H9 (cell line): Measurements from ENCODE around the gene TNXB. TPM values are rescaled to one million over a fixed set of nuclear protein-coding genes. Genes with fewer than 3 reads are reported as not detected.

Experiments
- DNase-seq: peaks from one replicate; pipeline ENCODE4 v3.0.0-alpha.2; 2017
- H2AFZ ChIP-seq: one replicate; pipeline ENCODE4 v1.6.1; 2013; ENCODE audit warnings: mild to moderate bottlenecking, low read length, control low read depth, moderate library complexity
- H2AK5ac ChIP-seq: 2 replicates; pipeline ENCODE4 v1.6.1; 2013; ENCODE audit warnings: low read length, control low read depth, mixed read lengths; ENCODE audit not compliant: insufficient read length
- H2BK120ac ChIP-seq: one replicate; pipeline ENCODE4 v1.6.1; 2013; ENCODE audit warnings: low read depth, mild to moderate bottlenecking, low read length, control low read depth, inconsistent platforms; ENCODE audit not compliant: poor library complexity, severe bottlenecking
- H2BK12ac ChIP-seq: 2 replicates; pipeline ENCODE4 v1.6.1; 2013; ENCODE audit warnings: low read length, control low read depth, mixed read lengths, low read depth; ENCODE audit not compliant: insufficient read length
- H2BK15ac ChIP-seq: 2 replicates; pipeline ENCODE4 v1.6.1; 2013; ENCODE audit warnings: low read depth, low read length, control low read depth
- H2BK20ac ChIP-seq: one replicate; pipeline ENCODE4 v1.6.1; 2013; ENCODE audit warnings: low read depth, mild to moderate bottlenecking, low read length, control low read depth, inconsistent platforms; ENCODE audit not compliant: poor library complexity, severe bottlenecking
- H2BK5ac ChIP-seq: 2 replicates; pipeline ENCODE4 v1.6.1; 2013; ENCODE audit warnings: low read length, control low read depth, mixed read lengths; ENCODE audit not compliant: insufficient read length
- H3K14ac ChIP-seq: 2 replicates; pipeline ENCODE4 v1.6.1; 2013; ENCODE audit warnings: low read length, control low read depth; ENCODE audit not compliant: insufficient read depth
- H3K18ac ChIP-seq: 2 replicates; pipeline ENCODE4 v1.6.1; 2013; ENCODE audit warnings: low read depth, mild to moderate bottlenecking, mixed read lengths, low read length, control low read depth; ENCODE audit not compliant: insufficient read length
- H3K23ac ChIP-seq: 2 replicates; pipeline ENCODE4 v1.6.1; 2013; ENCODE audit warnings: low read length, control low read depth, mixed read lengths, low read depth; ENCODE audit not compliant: insufficient read length
- H3K23me2 ChIP-seq: 2 replicates; pipeline ENCODE4 v1.6.1; 2013; ENCODE audit warnings: low read depth, mild to moderate bottlenecking, mixed read lengths, low read length, control low read depth; ENCODE audit not compliant: insufficient read length, poor library complexity, severe bottlenecking
- H3K27ac ChIP-seq: 2 replicates; pipeline ENCODE4 v1.5.1; 2013; ENCODE audit warnings: low read length, control low read depth, mixed read lengths, low read depth; ENCODE audit not compliant: insufficient read length
- H3K27me3 ChIP-seq: 2 replicates; pipeline ENCODE4 v1.6.1; 2013; ENCODE audit warnings: low read length, control low read depth, inconsistent platforms; ENCODE audit not compliant: insufficient read depth
- H3K4ac ChIP-seq: 2 replicates; pipeline ENCODE4 v1.6.1; 2013; ENCODE audit warnings: low read depth, mild to moderate bottlenecking, control low read depth, inconsistent platforms, low read length, moderate library complexity
- H3K4me1 ChIP-seq: 2 replicates; pipeline ENCODE4 v1.6.1; 2013; ENCODE audit warnings: low read length, control low read depth, inconsistent platforms; ENCODE audit not compliant: insufficient read depth
- H3K4me2 ChIP-seq: 2 replicates; pipeline ENCODE4 v1.6.1; 2013; ENCODE audit warnings: low read length, control low read depth, mixed read lengths; ENCODE audit not compliant: insufficient read length, insufficient read depth
- H3K56ac ChIP-seq: 2 replicates; pipeline ENCODE4 v1.6.1; 2013; ENCODE audit warnings: low read depth, mild to moderate bottlenecking, mixed read lengths, low read length, control low read depth; ENCODE audit not compliant: insufficient read length
- H3K79me1 ChIP-seq: 2 replicates; pipeline ENCODE4 v1.6.1; 2013; ENCODE audit warnings: low read depth, mild to moderate bottlenecking, moderate library complexity, low read length, control low read depth, inconsistent platforms; ENCODE audit not compliant: insufficient read depth, poor library complexity, severe bottlenecking
- H3K79me2 ChIP-seq: 2 replicates; pipeline ENCODE4 v1.6.1; 2013; ENCODE audit warnings: low read length, control low read depth, inconsistent platforms; ENCODE audit not compliant: insufficient read depth
- H3K9ac ChIP-seq: 2 replicates; pipeline ENCODE4 v1.6.1; 2013; ENCODE audit warnings: low read length, control low read depth, mixed read lengths; ENCODE audit not compliant: insufficient read length; ENCODE audit errors: extremely low read depth
- H3K9me3 ChIP-seq: one replicate; pipeline ENCODE4 v1.6.1; 2013; ENCODE audit warnings: low read depth, low read length, inconsistent platforms; ENCODE audit not compliant: control insufficient read depth
- H3T11ph ChIP-seq: one replicate; pipeline ENCODE4 v1.6.1; 2013; ENCODE audit warnings: mild to moderate bottlenecking, low read length, control low read depth, inconsistent platforms
- H4K20me1 ChIP-seq: one replicate; pipeline ENCODE4 v1.6.1; 2013; ENCODE audit not compliant: control insufficient read depth, insufficient read length, insufficient read depth
- H4K5ac ChIP-seq: 2 replicates; pipeline ENCODE4 v1.6.1; 2013; ENCODE audit warnings: low read depth, mild to moderate bottlenecking, mixed read lengths, low read length, control low read depth; ENCODE audit not compliant: insufficient read length
- H4K8ac ChIP-seq: replicated peaks from 2 replicates; pipeline ENCODE4 v1.6.1; 2013; ENCODE audit warnings: low read length, control low read depth, mixed read lengths, low read depth; ENCODE audit not compliant: insufficient read length
- H4K91ac ChIP-seq: 2 replicates; pipeline ENCODE4 v1.6.1; 2013; ENCODE audit warnings: low read depth, mild to moderate bottlenecking, moderate library complexity, mixed read lengths, low read length, control low read depth; ENCODE audit not compliant: insufficient read length
- H3K27ac Mint-ChIP-seq, 3 experiments: 2 replicates in 2 of 3; 3 replicates in 1 of 3; pipeline ENCODE4 v1.8.0; 2020 to 2021; ENCODE audit warnings: mixed read lengths in 3 of 3, mild to moderate bottlenecking in 1 of 3, moderate library complexity in 1 of 3
- H3K27me3 Mint-ChIP-seq: 2 replicates; pipeline ENCODE4 v1.8.0; 2021; ENCODE audit warnings: low read depth, mild to moderate bottlenecking, moderate library complexity, mixed read lengths
- H3K36me3 Mint-ChIP-seq, 3 experiments: 2 replicates in 2 of 3; 3 replicates in 1 of 3; pipeline ENCODE4 v1.8.0; 2020 to 2021; ENCODE audit warnings: low read depth in 3 of 3, mixed read lengths in 3 of 3; ENCODE audit not compliant: insufficient read depth in 1 of 3
- H3K4me1 Mint-ChIP-seq, 2 experiments: 2 replicates each; pipeline ENCODE4 v1.8.0; 2020; ENCODE audit warnings: mixed read lengths in 2 of 2
- H3K4me3 Mint-ChIP-seq, 2 experiments: 2 replicates in 1 of 2; 3 replicates in 1 of 2; pipeline ENCODE4 v1.8.0; 2020 to 2021; ENCODE audit warnings: mild to moderate bottlenecking in 2 of 2, mixed read lengths in 2 of 2, moderate library complexity in 1 of 2
- H3K9me3 Mint-ChIP-seq, 2 experiments: 2 replicates in 1 of 2; 3 replicates in 1 of 2; pipeline ENCODE4 v1.8.0; 2020; ENCODE audit warnings: mild to moderate bottlenecking in 2 of 2, mixed read lengths in 2 of 2, moderate library complexity in 1 of 2
- CTCF ChIP-seq: fragments of 200-600 bp; sonication (generic); conservative IDR thresholded peaks from 3 replicates; pipeline ENCODE4 v1.8.0; 2021; ENCODE audit warnings: antibody characterized with exemption, mild to moderate bottlenecking
- WGBS: extraction: QIAGEN DNeasy Blood & Tissue Kit; methylation state at CpG from one replicate; pipeline ENCODE4 v1.1.7; 2013; ENCODE audit warnings: missing lambda C conversion rate, low lambda C conversion rate, mixed read lengths; ENCODE audit not compliant: insufficient read length; ENCODE audit errors: extremely low coverage; 5-methylcytosine and 5-hydroxymethylcytosine counted together
- total RNA-seq: library from RNA; stranded (reverse); gene quantifications from 2 replicates; pipeline ENCODE4 v1.2.1, GENCODE V29; 2021

The TNXB gene
- total RNA-seq, 1 experiment from 2014 or later, result 5.0 TPM

- no peak for DNase-seq
- H2BK5ac ChIP-seq, result no peak overlapping the region
- H4K5ac ChIP-seq, result no peak overlapping the region
- H2BK12ac ChIP-seq, result no peak overlapping the region
- no peaks in the 10 kb centered on the region for H4K20me1 ChIP-seq
- no peaks in the 10 kb centered on the region for H3K9me3 ChIP-seq
- peak overlapping the region; percentile 90 for H3K9ac ChIP-seq
- H2BK20ac ChIP-seq, result no peak overlapping the region
- no peak overlapping the region for H4K8ac ChIP-seq
- no peaks in the 10 kb centered on the region for H3K79me1 ChIP-seq
- H3K4me2 ChIP-seq, result peak overlapping the region; percentile 93
- peak overlapping the region; percentile 22 for H3K14ac ChIP-seq
- WGBS, result no CpG with 5 or more reads among the region's 9 CpGs
- H3K18ac ChIP-seq, result no peak overlapping the region
- H2AK5ac ChIP-seq, result no peak overlapping the region
- H3K23me2 ChIP-seq, result peaks cover 3% of the 10 kb centered on the region
- Mint-ChIP-seq H3K36me3 (peaks cover 11 to 35% (median 28%) of the 10 kb centered on the region in 3 experiments; a peak in 6 of 7 replicates), H3K9me3 (no peaks in the 10 kb centered on the region), H3K4me1 (peaks cover 22 to 35% of the 10 kb centered on the region in 2 experiments), H3K4me3 (peak overlapping the region; percentile 99), H3K27me3 (no peaks in the 10 kb centered on the region; the same call in 1 of the 2 replicates), H3K27ac (peak overlapping the region; percentile 99 to 100 (median 100))
- H3K4ac ChIP-seq, result no peak overlapping the region
- H3K27ac ChIP-seq, result no peak overlapping the region
- no peaks in the 10 kb centered on the region for H3K27me3 ChIP-seq
- no peak overlapping the region for H4K91ac ChIP-seq
- H3K23ac ChIP-seq, result no peak overlapping the region
- no peak overlapping the region for H2AFZ ChIP-seq
- H3K79me2 ChIP-seq, result no peaks in the 10 kb centered on the region
- no peak overlapping the region for H3T11ph ChIP-seq
- no peak overlapping the region for H2BK15ac ChIP-seq
- TF ChIP-seq CTCF, result no peak
- no peak overlapping the region for H3K56ac ChIP-seq
- no peak overlapping the region for H2BK120ac ChIP-seq
- no peaks in the 10 kb centered on the region for H3K4me1 ChIP-seq
Measured at GRCh38 chr6:32127409-32127716, 18.2 kb upstream of the TNXB start.
